DOHH2 (cell line): ENCODE results near the gene RB1.

Experiments
- H3F3A ChIP-seq: fragments of 200-600 bp; sonication (generic), shearing (Covaris generic); 2 replicates; pipeline ENCODE4 v1.6.0; 2016; ENCODE audit warnings: antibody characterized with exemption, mild to moderate bottlenecking; ENCODE audit not compliant: control insufficient read depth, insufficient read depth
- H3K27ac ChIP-seq: fragments of 200-600 bp; sonication (generic); 2 replicates; pipeline ENCODE4 v1.5.1; 2014; ENCODE audit warnings: low read depth, mild to moderate bottlenecking, low read length, moderate library complexity
- H3K27me3 ChIP-seq: fragments of 200-600 bp; sonication (generic); 2 replicates; pipeline ENCODE4 v1.6.1; 2014; ENCODE audit warnings: mild to moderate bottlenecking, low read length, mixed read lengths; ENCODE audit not compliant: control insufficient read depth
- H3K36me3 ChIP-seq: fragments of 200-600 bp; sonication (generic); 2 replicates; pipeline ENCODE4 v1.6.1; 2014; ENCODE audit warnings: mild to moderate bottlenecking, low read length, moderate library complexity, mixed read lengths; ENCODE audit not compliant: control insufficient read depth
- H3K4me1 ChIP-seq: fragments of 200-600 bp; sonication (generic); 2 replicates; pipeline ENCODE4 v1.6.1; 2014; ENCODE audit warnings: mild to moderate bottlenecking, low read length, mixed read lengths; ENCODE audit not compliant: control insufficient read depth
- H3K4me2 ChIP-seq: fragments of 200-600 bp; sonication (generic); 2 replicates; pipeline ENCODE4 v1.6.0; 2014; ENCODE audit warnings: mild to moderate bottlenecking, low read length, moderate library complexity
- H3K4me3 ChIP-seq: fragments of 200-600 bp; sonication (generic); 2 replicates; pipeline ENCODE4 v1.5.1; 2014; ENCODE audit warnings: mild to moderate bottlenecking, low read length, mixed read lengths
- H3K79me2 ChIP-seq: fragments of 200-600 bp; sonication (generic); 2 replicates; pipeline ENCODE4 v1.6.1; 2014; ENCODE audit warnings: mild to moderate bottlenecking, low read length, mixed read lengths; ENCODE audit not compliant: control insufficient read depth
- H3K9me2 ChIP-seq: fragments of 200-600 bp; sonication (generic); replicated peaks from 2 replicates; pipeline ENCODE4 v1.6.1; 2014; ENCODE audit warnings: mild to moderate bottlenecking, low read length, mixed read lengths; ENCODE audit not compliant: control insufficient read depth
- H3K9me3 ChIP-seq: fragments of 200-600 bp; sonication (generic); 2 replicates; pipeline ENCODE4 v1.6.1; 2014; ENCODE audit warnings: antibody characterized with exemption, low read length, mixed read lengths; ENCODE audit not compliant: control insufficient read depth, insufficient read depth
- H4K20me1 ChIP-seq: fragments of 200-600 bp; sonication (generic); 2 replicates; pipeline ENCODE4 v1.6.0; 2014; ENCODE audit warnings: low read depth, mild to moderate bottlenecking, antibody characterized with exemption, low read length, moderate library complexity; ENCODE audit not compliant: control insufficient read depth, insufficient read depth
- EZH2phosphoT487 ChIP-seq: fragments of 200-600 bp; sonication (generic); IDR thresholded peaks from 2 replicates; pipeline ENCODE4 v1.6.1; 2017; ENCODE audit warnings: borderline replicate concordance, mild to moderate bottlenecking, antibody characterized with exemption, low read length, moderate library complexity, mixed read lengths
- TF ChIP-seq, protein P1 (sequence below): fragments of 200-600 bp; sonication (generic); IDR thresholded peaks from one replicate; pipeline ENCODE4 v1.5.1; 2014; ENCODE audit warnings: antibody characterized with exemption, mild to moderate bottlenecking, low read depth, low read length; ENCODE audit not compliant: poor library complexity, severe bottlenecking

The RB1 gene

DNA sequence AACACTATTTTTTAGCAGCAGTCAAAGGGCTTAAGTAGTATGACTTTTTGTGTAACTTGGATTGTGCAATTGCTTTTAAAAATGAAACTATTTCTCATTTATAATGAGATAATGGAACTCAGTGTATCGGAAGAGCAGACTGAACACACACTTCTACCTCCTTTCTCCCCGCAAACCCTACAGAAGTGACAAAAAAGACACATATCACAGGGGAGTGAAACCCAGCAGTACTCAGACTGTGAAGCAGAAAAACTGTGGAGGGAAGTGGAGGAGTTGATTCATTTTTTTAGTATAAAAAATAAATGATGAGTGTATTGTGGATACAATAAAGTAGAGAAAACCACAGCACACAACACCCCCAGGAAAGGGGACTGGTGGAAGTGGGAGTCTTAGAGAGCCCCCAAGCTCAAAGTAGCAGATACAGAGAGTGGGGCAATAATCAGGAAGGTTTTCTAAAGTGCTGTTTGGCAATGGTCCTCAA, 99.6 kb downstream of the RB1 start:
- H3K9me2 ChIP-seq, result no peaks in the 10 kb centered on the region
- H3K4me3 ChIP-seq, result no peak overlapping the region
- H3K27me3 ChIP-seq, result no peaks in the 10 kb centered on the region
- peaks cover 63% of the 10 kb centered on the region for H3K36me3 ChIP-seq
- no peak for TF ChIP-seq EZH2phosphoT487
- TF ChIP-seq, protein P1, sequence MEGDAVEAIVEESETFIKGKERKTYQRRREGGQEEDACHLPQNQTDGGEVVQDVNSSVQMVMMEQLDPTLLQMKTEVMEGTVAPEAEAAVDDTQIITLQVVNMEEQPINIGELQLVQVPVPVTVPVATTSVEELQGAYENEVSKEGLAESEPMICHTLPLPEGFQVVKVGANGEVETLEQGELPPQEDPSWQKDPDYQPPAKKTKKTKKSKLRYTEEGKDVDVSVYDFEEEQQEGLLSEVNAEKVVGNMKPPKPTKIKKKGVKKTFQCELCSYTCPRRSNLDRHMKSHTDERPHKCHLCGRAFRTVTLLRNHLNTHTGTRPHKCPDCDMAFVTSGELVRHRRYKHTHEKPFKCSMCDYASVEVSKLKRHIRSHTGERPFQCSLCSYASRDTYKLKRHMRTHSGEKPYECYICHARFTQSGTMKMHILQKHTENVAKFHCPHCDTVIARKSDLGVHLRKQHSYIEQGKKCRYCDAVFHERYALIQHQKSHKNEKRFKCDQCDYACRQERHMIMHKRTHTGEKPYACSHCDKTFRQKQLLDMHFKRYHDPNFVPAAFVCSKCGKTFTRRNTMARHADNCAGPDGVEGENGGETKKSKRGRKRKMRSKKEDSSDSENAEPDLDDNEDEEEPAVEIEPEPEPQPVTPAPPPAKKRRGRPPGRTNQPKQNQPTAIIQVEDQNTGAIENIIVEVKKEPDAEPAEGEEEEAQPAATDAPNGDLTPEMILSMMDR, result no peak
- no peak overlapping the region for H3K27ac ChIP-seq
- H3K9me3 ChIP-seq, result no peaks in the 10 kb centered on the region
- H4K20me1 ChIP-seq, result no peaks in the 10 kb centered on the region; the same call in 1 of the 2 replicates
- peaks cover 33% of the 10 kb centered on the region for H3K4me1 ChIP-seq
- H3F3A ChIP-seq, result no peaks in the 10 kb centered on the region
- no peak overlapping the region for H3K4me2 ChIP-seq
- peaks cover 6% of the 10 kb centered on the region; the same call in 1 of the 2 replicates for H3K79me2 ChIP-seq

DNA sequence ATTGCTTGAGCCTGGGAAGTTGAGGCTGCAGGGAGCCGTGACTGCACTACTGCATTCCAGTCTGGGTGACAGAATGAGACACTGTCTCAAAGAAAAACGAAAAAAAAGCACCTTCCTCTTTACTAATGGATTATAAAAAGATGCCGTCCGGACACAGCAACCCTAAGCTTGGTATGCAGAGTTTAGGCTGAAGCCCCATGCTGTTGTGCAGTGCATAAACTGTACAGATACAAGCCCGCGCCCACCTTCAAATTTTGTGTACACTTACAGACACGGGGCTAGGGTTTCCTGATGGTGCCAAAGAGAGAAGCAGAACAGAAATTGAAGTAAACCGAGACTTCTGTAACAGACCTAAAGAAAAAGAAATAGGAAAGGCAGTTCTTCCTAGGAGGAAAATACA, 100.4 kb downstream of the RB1 start:
- Histone ChIP-seq H3F3A (no peaks in the 10 kb centered on the region), H3K4me2 (no peak overlapping the region), H3K79me2 (peaks cover 6% of the 10 kb centered on the region; the same call in 1 of the 2 replicates), H3K9me3 (no peaks in the 10 kb centered on the region), H3K36me3 (peaks cover 66% of the 10 kb centered on the region), H3K4me3 (no peak overlapping the region), H3K27me3 (no peaks in the 10 kb centered on the region), H3K4me1 (peaks cover 28% of the 10 kb centered on the region), H4K20me1 (no peaks in the 10 kb centered on the region; the same call in 1 of the 2 replicates), H3K27ac (no peak overlapping the region), H3K9me2 (no peaks in the 10 kb centered on the region)
- no peak for TF ChIP-seq EZH2phosphoT487

DNA sequence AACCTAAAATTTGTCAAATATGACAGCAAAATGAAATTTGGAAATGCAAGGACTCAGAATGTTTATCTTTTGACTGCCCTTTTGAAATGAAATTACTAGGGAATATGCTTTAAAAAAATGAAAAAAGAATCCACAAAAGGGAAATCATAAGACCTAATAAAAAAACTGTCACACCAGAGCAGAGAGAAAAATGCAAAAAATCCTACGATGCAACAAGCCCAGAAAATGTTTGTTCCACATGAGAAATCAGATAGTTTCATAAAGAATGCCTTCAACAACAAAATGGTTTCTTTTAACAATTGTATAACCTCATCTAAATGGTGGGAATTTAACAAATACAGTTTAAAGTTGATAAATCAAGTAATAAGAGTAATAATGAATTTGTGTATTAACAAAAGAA, 101.4 kb downstream of the RB1 start:
- Histone ChIP-seq H3K4me1 (peaks cover 18% of the 10 kb centered on the region), H3K27ac (no peak overlapping the region), H3F3A (no peaks in the 10 kb centered on the region), H3K4me3 (no peak overlapping the region), H3K9me2 (no peaks in the 10 kb centered on the region), H3K27me3 (no peaks in the 10 kb centered on the region), H3K36me3 (peaks cover 65% of the 10 kb centered on the region), H4K20me1 (no peaks in the 10 kb centered on the region), H3K79me2 (peaks cover 6% of the 10 kb centered on the region; the same call in 1 of the 2 replicates), H3K4me2 (no peak overlapping the region), H3K9me3 (no peaks in the 10 kb centered on the region)
- no peak for TF ChIP-seq EZH2phosphoT487
- TF ChIP-seq, protein P1, result no peak

DNA sequence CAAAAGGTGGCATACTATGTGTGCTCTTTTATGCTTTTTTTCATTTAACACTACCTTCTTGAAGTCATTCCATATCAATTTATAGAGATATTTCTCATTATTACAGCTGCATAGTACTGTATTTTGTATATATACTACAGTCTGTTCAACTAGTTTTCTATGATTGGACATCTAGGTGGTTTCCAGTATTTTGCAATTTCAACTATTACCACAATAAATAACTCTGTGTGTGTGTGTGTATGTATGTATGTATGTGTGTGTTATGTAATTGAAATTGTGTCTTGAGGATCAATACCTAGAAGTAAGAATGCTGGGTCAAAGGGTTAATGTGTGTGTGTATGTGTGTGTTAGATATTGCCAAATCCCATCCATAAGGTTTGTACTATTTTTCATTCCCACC, 102.3 kb downstream of the RB1 start:
- Histone ChIP-seq H3K27me3 (no peaks in the 10 kb centered on the region), H3K4me2 (no peak overlapping the region), H3K27ac (no peak overlapping the region), H3K79me2 (peaks cover under 1% of the 10 kb centered on the region; the same call in 1 of the 2 replicates), H3K4me1 (peaks cover 8% of the 10 kb centered on the region), H3K9me3 (no peaks in the 10 kb centered on the region), H4K20me1 (no peaks in the 10 kb centered on the region), H3F3A (no peaks in the 10 kb centered on the region), H3K36me3 (peaks cover 63% of the 10 kb centered on the region), H3K9me2 (no peaks in the 10 kb centered on the region), H3K4me3 (no peak overlapping the region)
- TF ChIP-seq EZH2phosphoT487, result no peak
- TF ChIP-seq, protein P1, result no peak
